DOHH2 (cell line): Measurements from ENCODE around the gene C9orf152.

ENCODE experiments used
- EZH2phosphoT487 ChIP-seq: fragments of 200-600 bp; sonication (generic); IDR thresholded peaks from 2 replicates; pipeline ENCODE4 v1.6.1; 2017; ENCODE audit warnings: borderline replicate concordance, mild to moderate bottlenecking, antibody characterized with exemption, low read length, moderate library complexity, mixed read lengths
- TF ChIP-seq, protein P1 (sequence below): fragments of 200-600 bp; sonication (generic); IDR thresholded peaks from one replicate; pipeline ENCODE4 v1.5.1; 2014; ENCODE audit warnings: antibody characterized with exemption, mild to moderate bottlenecking, low read depth, low read length; ENCODE audit not compliant: poor library complexity, severe bottlenecking

DNA sequence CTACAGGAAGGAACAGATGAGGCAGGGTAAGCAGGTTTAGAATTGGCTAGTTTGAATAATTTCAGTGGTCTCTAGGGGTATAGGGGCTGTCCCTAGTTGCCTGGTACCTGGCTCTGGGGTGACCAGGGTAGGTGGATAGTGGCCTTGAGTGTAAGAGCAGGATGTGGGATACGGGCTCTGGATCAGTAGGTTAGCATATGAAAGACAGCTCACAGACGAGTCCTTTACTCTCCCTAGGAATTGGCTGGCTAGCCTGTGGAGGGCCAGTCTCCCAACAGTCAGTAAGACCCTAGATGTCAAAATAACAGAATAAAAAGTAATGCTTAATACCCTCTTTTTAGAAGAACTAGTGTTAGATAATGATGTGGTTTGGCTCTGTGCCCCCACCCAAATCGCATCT, 16.6 kb upstream of the C9orf152 start:
- TF ChIP-seq, protein P1, sequence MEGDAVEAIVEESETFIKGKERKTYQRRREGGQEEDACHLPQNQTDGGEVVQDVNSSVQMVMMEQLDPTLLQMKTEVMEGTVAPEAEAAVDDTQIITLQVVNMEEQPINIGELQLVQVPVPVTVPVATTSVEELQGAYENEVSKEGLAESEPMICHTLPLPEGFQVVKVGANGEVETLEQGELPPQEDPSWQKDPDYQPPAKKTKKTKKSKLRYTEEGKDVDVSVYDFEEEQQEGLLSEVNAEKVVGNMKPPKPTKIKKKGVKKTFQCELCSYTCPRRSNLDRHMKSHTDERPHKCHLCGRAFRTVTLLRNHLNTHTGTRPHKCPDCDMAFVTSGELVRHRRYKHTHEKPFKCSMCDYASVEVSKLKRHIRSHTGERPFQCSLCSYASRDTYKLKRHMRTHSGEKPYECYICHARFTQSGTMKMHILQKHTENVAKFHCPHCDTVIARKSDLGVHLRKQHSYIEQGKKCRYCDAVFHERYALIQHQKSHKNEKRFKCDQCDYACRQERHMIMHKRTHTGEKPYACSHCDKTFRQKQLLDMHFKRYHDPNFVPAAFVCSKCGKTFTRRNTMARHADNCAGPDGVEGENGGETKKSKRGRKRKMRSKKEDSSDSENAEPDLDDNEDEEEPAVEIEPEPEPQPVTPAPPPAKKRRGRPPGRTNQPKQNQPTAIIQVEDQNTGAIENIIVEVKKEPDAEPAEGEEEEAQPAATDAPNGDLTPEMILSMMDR, result no peak
- no peak for TF ChIP-seq EZH2phosphoT487
